NCI-H226 (cell line): ENCODE measurements around the gene KDM6A.
"Not testable (repeated sequence)": the region's sequence is repeated elsewhere in the genome, so short reads cannot be mapped to it uniquely, and the experiment has no call there.

Experiments used
- DNase-seq: peaks from one replicate; pipeline ENCODE4 v3.0.0-alpha.2; 2015

The KDM6A gene

DNA sequence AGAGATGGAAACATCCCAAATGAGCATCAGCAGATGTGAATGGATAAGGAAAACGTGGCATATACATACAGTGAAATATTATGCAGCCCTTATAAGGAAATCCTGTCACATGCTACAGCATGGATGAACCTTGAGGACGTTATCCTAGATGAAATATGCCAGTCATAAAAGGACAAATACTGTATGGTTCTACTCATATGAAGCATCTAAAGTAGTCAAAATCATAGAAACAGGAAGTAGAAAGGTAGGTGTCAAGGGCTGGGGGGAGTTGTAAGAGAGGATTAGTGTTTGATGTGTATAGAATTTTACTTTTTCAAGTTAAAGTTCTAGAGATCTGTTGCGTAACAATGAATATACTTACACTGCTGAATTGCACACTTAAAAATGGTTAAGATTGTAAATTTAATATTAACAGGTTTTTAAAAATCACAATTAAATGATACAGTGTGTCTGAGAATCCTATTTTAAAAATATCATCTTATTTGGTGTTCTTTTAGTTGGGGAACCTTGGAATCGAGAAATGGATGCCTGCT lies 58.5 kb downstream of the KDM6A start:
- no peak for DNase-seq

DNA sequence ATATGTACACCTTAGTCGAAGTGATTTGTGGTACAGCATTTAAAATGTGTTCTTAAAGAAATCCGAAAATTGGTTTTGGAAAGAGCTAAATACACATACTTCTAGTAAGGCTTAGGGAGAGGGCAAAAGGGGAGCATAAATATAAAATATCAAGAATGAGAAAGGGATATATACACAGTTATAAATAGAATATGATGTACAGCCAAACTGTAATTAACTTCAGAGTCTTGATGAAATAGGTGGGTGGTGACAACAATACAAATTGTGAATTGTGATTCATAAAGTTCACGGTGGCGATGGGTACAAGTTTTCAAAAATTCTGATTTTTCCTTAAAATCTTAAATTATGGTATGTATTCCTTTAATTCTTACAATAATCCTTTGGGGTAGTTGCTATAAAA lies 62.2 kb downstream of the KDM6A start:
- DNase-seq: no peak

DNA sequence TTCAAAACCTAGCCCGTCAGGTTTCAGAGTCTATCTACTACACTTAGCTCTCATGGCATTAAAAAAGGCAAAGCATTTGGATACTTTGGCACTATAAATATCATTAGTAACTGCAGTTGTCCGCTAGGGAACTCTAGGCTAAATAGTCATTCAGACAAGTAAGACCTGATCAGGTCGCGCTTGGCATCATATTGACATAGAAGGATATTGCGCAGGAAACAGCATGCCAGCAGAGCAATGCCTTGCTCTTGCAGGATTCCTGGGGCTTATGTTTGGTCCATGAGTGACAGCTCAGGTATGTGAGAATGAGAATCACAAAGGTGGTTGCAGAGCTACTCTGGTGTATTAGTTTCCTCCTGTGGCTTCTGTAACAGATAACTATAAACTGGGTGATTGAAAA lies 62.7 kb downstream of the KDM6A start:
- peak; percentile 30 for DNase-seq

DNA sequence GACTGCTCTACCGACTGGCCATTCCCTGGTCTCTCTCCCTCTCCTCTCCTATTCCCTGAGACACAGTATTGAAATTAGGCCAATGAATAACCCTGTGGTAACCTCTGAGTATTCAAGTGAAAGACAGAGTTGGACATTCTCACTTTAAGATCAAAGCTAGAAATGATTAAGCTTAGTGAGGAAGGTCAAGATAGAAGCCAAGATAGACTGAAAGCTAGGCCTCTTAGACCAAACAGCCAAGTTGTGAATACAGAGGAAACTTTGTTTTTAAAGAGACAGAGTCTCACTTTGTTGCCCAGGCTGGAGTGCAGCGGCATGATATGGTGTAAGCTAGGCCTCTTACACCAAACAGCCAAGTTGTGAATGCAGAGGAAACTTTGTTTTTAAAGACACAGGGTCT lies 64.6 kb downstream of the KDM6A start:
- no peak for DNase-seq

DNA sequence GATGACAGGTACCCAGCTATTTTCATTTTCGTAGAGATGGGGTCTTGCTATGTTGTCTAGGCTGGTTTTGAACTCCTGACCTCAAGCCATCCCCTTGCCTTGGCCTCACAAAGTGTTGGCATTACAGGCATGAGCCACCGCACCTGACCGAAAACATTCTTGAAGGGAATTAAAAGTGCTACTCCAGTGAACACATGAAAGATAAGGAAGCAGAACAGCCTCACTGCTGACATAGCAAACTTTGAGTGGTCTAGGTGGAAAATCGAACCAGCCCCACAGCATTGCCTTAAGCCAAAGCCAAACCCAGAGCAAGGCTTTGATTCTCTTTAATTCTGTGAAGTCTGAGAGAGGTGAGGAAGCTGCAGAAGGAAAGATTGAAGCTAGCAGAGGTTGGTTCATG lies 65.1 kb downstream of the KDM6A start:
- DNase-seq: no peak

DNA sequence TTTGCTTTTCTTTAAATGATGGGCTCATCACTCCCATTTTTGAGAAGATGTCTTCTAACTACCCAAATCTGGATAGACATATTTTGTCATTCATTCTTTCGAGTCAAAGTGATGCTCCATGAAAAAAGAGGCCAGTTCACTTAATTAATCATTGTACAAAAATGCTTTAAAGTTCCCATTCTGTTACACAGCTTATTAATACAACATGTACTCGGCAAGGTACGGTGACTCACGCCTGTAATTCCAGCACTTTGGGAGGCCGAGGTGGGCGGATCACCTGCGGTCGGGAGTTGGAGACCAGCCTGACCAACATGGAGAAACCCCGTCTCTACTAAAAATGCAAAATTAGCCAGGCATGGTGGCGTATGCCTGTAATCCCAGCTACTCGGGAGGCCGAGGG lies 67.6 kb downstream of the KDM6A start:
- not testable (repeated sequence) for DNase-seq

DNA sequence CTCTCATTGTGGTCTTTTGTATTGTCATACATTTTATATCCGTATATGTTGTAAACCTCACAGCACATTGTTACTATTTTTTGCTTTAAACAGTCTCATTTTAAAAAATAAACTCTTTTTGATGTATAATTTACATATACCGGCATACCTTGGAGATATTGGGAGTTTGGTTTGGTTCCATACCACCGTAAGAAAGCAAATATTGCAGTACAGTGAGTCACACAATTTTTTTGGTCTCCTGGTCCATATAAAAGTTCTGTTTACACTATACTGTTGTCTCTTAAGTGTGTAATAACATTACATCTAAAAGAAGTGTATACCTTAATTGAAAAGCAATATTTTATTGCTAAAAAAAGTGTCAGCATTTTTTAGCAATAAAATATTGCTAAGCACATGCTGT lies 70.0 kb downstream of the KDM6A start:
- no peak for DNase-seq

DNA sequence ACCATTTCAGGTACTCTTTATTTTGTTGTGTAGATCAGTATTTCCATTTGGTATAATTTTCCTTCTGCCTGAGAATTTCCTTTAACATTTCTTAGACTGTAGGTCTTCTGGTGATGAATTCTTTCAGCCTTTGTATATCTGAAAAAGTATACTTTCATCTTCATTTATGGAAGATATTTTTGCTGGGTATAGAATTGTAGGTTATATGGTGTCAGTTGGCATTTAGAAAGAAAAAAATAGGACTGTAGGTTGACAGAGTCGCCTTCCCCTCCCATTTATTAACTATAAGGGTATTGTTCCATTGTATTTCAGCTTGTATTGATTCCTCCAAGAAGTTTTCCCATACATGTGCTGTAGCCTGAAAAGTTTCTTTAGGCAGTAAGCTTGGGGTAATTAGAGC lies 71.9 kb downstream of the KDM6A start:
- no peak for DNase-seq

DNA sequence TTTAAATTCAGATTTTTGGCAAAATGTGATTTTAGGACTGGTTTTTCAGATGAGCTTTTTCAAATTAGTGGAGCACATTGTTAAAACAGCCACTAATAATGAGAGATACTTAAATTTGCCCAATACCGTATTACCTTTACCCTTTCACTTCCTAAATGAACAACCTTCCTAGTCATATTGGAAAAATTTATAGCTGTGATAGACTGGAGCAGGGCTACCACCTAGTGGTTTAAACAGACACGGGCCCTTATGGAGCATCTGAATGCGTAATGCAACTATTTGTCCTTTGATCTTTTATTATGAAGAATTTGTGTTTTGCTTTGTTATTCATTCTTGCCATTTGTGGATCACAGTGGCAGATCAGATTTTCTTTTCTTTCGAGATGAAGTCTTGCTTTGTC lies 72.7 kb downstream of the KDM6A start:
- DNase-seq: no peak

DNA sequence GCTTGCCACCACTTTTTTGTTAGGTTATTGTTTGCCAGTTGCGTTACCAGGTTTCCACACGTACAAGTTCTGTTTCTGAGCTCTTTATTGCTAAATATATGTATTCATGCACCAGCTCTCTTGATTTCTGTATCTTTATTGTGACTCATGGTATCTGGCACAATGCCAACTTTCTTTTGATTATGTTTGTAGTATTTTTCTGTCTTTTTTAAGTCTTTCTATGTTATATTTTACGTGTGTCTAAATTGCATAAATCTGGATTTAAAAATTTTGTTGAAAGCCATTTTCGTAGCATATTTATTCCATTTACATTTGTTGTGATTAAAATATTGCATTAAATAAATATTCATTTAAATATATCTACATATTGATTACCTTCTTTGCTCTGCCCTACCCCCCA lies 73.8 kb downstream of the KDM6A start:
- DNase-seq: peak; percentile 32

DNA sequence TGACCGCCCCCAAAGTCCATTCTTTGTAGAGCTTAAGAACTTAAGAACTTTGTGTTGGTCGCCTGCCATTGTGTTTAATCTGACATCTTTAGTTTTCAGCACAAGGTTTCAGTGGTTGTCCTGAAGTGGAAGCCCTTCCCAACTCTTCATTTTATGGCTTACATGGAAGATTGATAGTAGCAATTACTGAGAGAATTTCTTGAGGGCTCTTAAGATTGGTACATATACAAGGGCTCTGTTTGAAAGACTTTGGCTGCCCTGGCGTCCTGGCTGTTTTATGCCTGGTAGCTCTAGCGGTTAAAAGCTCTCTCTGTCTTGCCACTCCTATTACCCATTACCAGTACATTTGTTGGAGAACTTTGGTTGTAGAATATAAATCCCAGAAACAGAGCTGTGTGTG lies 75.0 kb downstream of the KDM6A start:
- no peak for DNase-seq

DNA sequence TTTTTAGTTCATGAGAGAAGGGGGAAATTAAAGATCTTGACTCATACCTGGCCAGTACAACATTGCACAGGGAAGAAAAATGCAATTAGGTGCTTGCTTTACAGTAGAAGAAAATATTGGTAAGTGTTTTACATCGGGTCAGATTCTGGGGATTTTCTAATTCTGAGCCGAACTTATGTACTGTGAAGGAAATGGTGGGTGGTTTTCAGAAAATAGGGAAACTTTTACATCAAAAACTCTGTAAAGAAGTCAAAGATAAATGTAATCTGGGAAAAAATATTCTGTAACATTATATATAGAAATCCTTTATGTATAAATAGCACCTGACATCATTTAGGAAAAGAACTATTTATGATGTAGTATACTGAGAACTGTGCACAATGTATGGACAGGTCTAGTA lies 75.4 kb downstream of the KDM6A start:
- no peak for DNase-seq

DNA sequence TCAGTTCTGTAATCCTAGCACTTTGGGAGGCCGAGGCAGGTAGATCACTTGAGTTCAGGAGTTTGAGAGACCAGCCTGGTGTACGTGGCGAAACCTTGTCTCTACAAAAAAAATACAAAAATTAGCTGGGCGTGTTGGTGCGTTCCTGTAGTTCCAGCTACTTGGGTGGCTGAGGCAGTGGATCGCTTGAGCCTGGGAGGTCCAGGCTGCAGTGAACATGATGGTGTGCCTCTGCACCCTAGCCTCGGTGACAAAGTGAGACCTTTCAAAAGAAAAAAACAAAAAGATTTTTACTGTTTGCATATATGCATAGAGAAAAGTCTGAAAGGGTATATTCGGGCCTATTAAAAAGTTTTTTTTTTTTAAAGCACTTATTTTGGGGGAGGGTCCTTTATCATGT lies 76.1 kb downstream of the KDM6A start:
- no peak for DNase-seq

DNA sequence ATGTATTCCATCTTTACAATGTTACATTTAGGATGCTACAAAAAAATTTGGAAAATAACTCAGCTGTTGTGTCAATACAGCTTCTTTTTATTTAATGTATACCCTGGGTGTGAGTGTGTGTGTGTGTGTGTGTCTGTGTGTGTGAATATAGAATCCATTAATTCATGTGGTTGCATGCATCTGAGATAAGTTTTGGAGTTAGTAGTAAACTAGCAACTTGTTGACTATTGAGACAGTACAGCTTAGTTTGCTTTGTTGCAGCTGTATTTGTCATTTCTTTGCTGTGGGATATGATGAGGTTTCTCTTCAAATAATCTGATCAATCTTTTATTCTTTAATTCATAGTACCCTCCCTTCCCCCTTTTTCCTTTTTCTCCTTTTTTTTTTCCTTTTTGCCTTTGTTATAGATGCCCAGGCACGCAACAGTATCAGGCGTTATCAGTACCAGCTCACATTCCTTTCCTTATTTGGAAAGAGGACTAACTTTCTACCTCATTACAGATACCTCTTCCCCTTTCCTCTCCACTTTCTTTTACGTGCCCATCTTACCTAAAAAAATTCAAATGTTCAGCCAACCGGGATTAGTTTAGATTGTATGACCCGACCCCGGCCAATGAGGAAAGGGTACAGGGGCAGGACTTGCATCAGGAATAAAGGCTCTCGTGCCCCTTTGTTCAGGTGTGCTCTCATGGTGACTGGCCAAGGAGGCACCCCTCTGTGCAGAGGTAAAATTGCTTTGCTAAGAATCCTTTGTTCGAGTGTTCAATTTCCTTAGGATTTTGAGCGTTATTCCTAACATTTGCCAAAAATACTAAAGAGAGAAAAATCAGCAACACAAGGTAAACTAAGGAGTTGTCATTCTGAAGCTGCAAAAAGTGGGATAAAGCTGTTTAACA lies 77.7 kb downstream of the KDM6A start:
- DNase-seq: peak; percentile 67

DNA sequence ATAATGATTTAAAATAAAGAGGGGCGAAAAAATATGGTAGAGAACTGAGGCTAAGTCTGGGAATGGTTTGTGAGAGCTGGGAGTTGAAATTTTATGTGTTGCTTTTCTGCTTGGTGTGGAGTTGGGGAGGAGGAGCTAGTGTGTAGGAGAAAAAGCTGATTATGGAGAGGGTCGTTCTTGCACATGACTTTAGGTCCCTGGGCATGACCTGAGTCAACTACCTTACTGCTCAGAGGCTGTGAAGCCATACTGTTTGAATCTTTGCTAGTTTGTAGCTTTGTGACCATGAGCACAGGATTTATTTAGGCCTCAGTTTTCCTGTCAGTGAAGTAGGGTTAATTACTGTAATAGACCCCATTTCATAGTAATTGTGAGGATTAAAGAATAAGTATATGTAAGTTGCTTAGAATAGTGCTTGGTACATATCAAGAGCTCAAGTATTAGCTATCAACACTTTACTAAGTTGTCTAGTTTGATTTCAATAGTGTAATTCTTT lies 78.6 kb downstream of the KDM6A start:
- DNase-seq: no peak

DNA sequence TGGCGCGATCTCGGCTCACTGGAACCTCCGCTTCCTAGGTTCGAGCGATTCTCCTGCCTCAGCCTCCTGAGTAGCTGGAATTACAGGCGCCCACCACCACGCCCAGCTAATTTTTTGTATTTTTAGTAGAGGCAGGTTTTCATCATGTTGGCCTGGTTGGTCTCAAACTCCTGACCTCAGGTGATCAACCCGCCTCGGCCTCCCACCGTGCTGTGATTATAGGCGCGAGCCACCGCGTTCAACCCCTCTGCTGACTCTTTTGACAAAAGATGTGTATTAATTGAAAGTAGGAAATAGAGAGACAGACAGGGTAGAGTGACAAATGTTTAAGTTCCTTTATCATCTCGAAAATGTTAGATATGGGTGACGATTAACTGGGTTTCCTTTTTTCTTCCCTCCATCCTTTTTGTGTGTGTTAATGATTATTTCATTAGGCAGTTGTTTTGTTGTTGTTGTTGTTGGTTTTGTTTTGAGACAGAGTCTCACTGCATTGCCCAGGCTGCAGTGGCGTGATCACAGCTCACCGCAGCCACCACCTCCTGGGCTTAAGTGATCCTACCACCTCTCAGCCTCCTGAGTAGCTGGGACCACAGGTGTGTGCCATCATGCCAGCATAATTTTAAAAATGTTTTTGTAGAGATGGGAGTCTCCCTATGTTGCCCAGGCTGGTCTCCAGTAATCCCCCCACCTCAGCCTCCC lies 79.5 kb downstream of the KDM6A start:
- DNase-seq: no peak

DNA sequence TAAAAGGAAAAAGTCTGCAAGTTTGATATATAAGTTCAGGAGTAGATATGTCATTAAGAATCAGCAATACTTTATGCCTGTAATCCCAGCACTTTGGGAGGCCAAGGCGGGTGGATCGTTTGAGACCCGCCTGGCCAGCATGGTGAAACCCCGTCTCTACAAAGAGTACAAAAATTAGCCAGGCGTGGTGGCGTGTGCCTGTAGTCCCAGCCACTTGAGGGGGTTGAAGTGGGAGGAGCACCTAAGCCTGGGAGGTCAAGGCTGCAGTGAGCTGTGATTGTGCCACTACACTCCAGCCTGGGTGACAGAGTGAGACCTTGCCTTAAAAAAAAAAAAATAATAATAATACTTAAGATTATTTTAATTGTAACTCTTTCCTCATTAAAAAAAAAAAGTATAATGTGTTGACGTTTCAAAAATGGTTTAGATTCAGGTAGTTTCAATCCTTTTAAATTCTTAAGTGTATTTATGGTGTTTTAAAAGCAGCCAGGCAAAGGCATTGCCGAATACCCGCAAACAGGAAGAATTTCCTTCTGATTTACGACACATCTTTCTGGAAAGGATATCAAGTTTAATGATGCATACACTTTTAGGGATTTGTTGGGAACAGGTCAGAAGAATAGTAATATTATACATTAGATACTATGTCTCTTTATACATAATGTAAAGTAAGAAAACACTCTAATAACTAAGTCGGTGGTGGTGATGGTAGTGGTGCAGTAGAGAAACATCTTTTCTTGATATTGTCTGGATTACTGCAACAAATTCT lies 80.9 kb downstream of the KDM6A start:
- no peak for DNase-seq

DNA sequence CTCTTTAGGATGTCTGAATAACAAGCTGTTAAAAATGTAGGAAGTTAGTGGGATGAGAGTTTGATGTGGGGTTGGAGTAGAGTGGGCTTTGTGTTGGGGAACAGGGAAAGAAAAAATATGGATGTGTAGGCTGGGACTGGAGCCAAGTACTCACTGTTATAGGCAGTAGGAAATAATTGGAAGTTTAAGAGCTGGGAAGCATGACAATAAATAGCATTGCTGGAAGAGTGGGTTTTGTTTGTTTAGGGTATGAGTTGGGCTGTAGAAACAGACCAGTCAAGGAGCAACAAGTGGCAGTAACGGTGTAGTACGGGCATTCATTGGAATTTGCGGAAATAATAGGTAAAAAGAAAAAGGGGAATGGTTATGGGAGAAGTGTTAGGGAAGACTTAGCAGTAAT lies 81.6 kb downstream of the KDM6A start:
- no peak for DNase-seq

DNA sequence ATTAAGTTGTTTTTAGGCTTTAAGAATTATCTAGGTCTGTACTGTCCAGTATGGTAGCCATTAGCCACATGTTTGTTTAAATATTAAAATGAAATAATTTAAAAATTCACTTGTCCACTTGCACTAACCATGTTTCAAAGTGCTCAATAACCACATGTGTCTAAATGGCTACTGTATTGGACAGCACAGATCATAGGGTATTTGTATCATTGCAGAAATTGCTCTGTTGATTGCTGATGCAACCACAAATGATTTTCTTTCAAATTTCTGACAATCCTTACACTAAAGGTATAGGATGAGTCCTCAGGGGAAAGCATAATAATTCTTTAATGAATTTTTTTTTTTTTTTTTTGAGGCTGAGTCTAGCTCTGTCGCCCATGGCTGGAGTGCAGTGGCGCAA lies 84.9 kb downstream of the KDM6A start:
- DNase-seq: no peak

DNA sequence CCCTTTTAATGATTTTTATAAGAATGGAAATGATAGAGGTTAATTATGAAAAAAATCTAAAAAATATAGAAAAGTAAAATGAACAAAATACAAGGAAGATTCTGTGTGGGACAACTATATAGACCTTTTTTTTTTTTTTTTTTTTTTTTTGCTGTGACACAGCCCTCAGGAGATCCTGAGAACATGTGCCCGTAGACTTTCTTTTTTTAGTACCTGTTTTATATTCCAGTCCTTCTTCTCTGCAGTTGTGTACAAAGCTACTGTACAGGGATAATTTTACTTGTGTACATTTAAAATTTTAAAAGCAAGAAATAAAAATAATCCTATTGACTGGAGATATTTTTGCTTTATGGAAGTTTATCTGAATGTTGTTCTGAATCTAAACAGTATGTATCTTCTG lies 85.5 kb downstream of the KDM6A start:
- no peak for DNase-seq

DNA sequence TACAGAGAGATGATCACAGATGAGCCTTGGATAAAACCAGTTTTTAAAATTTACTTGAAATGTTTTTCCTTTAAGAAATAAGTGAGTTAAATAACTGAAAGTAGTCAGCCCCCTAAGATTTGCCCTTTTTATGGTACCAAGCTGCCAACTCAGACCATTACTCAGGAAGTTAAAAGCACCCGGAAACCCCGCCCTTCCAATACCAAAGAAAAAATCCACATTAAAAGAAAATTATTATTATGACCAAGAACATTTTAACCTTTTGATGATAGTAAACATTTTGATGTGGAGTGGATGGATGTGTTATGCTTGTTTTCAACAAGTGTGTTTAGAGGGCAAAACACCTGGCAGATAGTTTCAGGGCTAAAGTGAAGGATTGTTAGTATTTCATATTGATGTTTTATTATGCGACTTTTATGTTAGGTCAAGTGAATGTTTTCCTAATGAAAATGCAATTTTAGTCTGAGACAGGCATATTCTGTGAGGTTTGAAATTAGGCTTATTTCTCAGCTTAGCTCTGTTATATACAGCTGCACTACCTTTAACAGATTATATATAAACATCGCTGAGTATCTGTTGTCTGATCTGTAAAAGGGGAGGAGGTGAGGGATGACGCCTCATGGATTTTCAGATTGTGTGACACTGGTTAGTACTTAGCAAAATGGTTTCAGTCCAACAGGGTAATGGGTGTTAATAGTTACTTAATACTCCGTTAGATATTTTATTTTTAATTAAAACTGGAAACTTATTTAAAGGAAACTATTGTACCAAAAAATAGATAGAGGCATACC lies 89.0 kb downstream of the KDM6A start:
- no peak for DNase-seq

DNA sequence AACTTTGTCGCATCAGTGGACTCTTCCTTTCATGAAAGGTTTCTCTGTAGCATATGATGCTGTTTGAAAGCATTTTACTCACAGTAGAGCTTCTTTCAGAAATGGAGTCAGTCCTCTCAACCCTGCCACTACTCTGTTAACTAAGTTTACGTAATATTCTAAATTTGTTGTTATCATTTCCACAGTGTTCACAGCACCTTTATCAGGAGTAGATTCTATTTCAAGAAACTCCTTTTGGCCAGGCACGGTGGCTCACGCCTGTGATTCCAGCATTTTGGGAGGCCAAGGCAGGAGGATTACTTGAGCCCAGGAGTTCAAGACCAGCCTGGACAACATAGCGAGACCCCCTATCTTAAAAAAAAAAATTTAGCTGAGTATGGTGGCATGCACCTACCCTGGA lies 90.0 kb downstream of the KDM6A start:
- DNase-seq: no peak
